Karpas-422 (cell line): ENCODE data around the gene ERBB4. TPM values are rescaled to one million over a fixed set of nuclear protein-coding genes. Genes with fewer than 3 reads are reported as not detected.

Source experiments
- DNase-seq: peaks from one replicate; pipeline ENCODE4 v3.0.0-alpha.2; 2015
- H2AFZ ChIP-seq: fragments of 200-600 bp; sonication (generic); 2 replicates; pipeline ENCODE4 v1.6.1; 2014; ENCODE audit warnings: antibody characterized with exemption, low read length, mixed read lengths
- H3K27ac ChIP-seq: fragments of 200-600 bp; sonication (generic); 2 replicates; pipeline ENCODE4 v1.5.1; 2014; ENCODE audit warnings: mild to moderate bottlenecking, low read length, moderate library complexity
- H3K27me3 ChIP-seq: fragments of 200-600 bp; sonication (generic); 2 replicates; pipeline ENCODE4 v1.6.1; 2014; ENCODE audit warnings: low read length, mixed read lengths
- H3K36me3 ChIP-seq: fragments of 200-600 bp; sonication (generic); 2 replicates; pipeline ENCODE4 v1.6.1; 2014; ENCODE audit warnings: low read length, mixed read lengths; ENCODE audit not compliant: insufficient read depth
- H3K4me1 ChIP-seq: fragments of 200-600 bp; sonication (generic); 2 replicates; pipeline ENCODE4 v1.6.1; 2014; ENCODE audit warnings: mild to moderate bottlenecking, low read length, mixed read lengths
- H3K4me2 ChIP-seq: fragments of 200-600 bp; sonication (generic); 2 replicates; pipeline ENCODE4 v1.6.1; 2014; ENCODE audit warnings: low read length, low read depth, mild to moderate bottlenecking; ENCODE audit not compliant: poor library complexity, severe bottlenecking
- H3K4me3 ChIP-seq: fragments of 200-600 bp; sonication (generic); 2 replicates; pipeline ENCODE4 v1.5.1; 2014; ENCODE audit warnings: mild to moderate bottlenecking, antibody characterized with exemption, low read length, mixed read lengths
- H3K79me2 ChIP-seq: fragments of 200-600 bp; sonication (generic); 2 replicates; pipeline ENCODE4 v1.6.1; 2014; ENCODE audit warnings: mild to moderate bottlenecking, low read length, mixed read lengths
- H3K9ac ChIP-seq: fragments of 200-600 bp; sonication (generic); 2 replicates; pipeline ENCODE4 v1.6.0; 2014; ENCODE audit warnings: low read length
- H3K9me2 ChIP-seq: fragments of 200-600 bp; sonication (generic), shearing (Covaris generic); replicated peaks from 2 replicates; pipeline ENCODE4 v1.6.0; 2014; ENCODE audit warnings: mild to moderate bottlenecking, low read length, moderate library complexity; ENCODE audit not compliant: insufficient read depth
- H3K9me3 ChIP-seq: fragments of 300-700, 200-600 bp; sonication (generic); 2 replicates; pipeline ENCODE4 v1.6.1; 2014; ENCODE audit warnings: low read length, mixed read lengths
- H4K20me1 ChIP-seq: fragments of 200-600 bp; sonication (generic); 2 replicates; pipeline ENCODE4 v1.6.1; 2014; ENCODE audit warnings: mild to moderate bottlenecking, antibody characterized with exemption, low read length, low read depth; ENCODE audit not compliant: insufficient read depth
- total RNA-seq: library from RNA; depleted of rRNA; stranded (reverse); fragments of >200 nt; shearing (Covaris generic); gene quantifications from 2 replicates; pipeline ENCODE4 v1.2.3, GENCODE V29; 2014; ENCODE audit warnings: low replicate concordance

The ERBB4 gene
- total RNA-seq, 1 experiment from 2014 or later, result not detected

DNA sequence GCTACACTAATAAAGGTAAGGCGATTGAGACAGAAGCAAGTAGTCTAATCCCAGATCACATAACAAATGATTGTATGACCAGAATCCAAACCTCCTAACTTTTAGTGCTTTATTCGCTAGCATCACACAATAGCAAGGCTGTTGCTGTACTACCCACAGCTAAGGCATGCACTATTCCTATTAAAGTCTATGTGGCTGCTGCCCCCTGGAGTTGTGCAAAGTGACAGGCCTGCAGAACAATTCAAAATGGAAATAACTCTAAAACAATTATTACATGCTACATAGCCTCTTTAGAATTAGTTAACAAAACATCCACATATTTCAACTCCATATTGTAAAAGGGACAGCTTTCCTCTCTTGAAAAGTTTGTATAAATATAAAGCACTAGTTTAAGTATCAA is 6.0 kb downstream of the ERBB4 start:
- no peak for DNase-seq
- Histone ChIP-seq H3K4me3 (no peak overlapping the region), H3K79me2 (no peaks in the 10 kb centered on the region), H3K9me2 (no peaks in the 10 kb centered on the region), H3K27me3 (no peaks in the 10 kb centered on the region), H2AFZ (no peak overlapping the region), H3K9ac (no peak overlapping the region), H3K27ac (no peak overlapping the region), H3K36me3 (no peaks in the 10 kb centered on the region), H3K9me3 (peaks cover 9% of the 10 kb centered on the region), H4K20me1 (no peaks in the 10 kb centered on the region), H3K4me1 (no peaks in the 10 kb centered on the region), H3K4me2 (no peak overlapping the region)

DNA sequence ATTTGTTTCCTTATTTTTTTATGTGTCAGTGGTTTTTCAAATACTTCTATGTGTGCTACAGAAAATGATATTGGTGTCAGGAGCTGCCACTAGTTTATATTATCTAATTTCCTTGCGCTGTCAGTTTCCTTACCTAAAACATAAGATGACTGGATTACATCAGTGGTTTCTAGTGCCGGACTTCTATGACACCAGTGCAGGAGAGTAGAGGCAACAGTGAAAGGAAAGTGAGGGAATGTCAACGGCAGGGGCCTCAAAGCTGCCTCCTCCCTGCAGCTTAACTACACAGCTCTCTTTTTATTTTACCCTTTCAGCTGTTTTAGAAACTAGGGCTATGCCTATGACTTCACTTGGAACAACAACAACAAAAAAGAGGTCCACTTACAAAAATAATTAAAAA is 6.5 kb downstream of the ERBB4 start:
- Histone ChIP-seq H3K27ac (no peak overlapping the region), H2AFZ (no peak overlapping the region), H3K79me2 (no peaks in the 10 kb centered on the region), H3K9me3 (peaks cover 9% of the 10 kb centered on the region; the same call in 1 of the 2 replicates), H3K4me1 (no peaks in the 10 kb centered on the region), H3K9me2 (no peaks in the 10 kb centered on the region), H3K4me2 (no peak overlapping the region), H3K27me3 (no peaks in the 10 kb centered on the region), H3K36me3 (no peaks in the 10 kb centered on the region), H3K9ac (no peak overlapping the region), H3K4me3 (no peak overlapping the region), H4K20me1 (no peaks in the 10 kb centered on the region)
- DNase-seq, result no peak

DNA sequence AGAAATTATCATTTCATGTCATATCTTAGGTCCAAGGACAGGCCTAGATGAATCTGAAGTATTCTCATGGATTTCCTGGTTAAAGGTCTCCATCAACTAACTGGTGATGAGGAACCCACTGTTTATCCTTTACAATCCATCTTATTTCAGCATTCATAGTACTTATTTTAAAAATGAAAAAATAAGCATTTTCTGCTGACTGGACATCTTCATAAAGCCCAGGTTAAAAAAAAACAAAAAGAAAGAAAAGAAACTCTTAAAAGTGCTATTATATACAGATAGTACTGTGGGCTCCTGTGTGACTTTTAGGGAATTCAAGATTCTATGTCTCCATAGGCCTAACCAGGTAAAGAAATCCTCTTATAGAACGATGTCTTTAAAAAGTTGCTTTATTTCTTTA is 7.1 kb downstream of the ERBB4 start:
- peaks cover 9% of the 10 kb centered on the region; the same call in 1 of the 2 replicates for H3K9me3 ChIP-seq
- H3K4me2 ChIP-seq, result no peak overlapping the region
- H3K9me2 ChIP-seq, result no peaks in the 10 kb centered on the region
- DNase-seq, result no peak
- H3K4me1 ChIP-seq, result no peaks in the 10 kb centered on the region
- H3K27me3 ChIP-seq, result no peaks in the 10 kb centered on the region
- no peak overlapping the region for H3K9ac ChIP-seq
- H3K4me3 ChIP-seq, result no peak overlapping the region
- H3K79me2 ChIP-seq, result no peaks in the 10 kb centered on the region
- H3K27ac ChIP-seq, result no peak overlapping the region
- H2AFZ ChIP-seq, result no peak overlapping the region
- H4K20me1 ChIP-seq, result no peaks in the 10 kb centered on the region
- no peaks in the 10 kb centered on the region for H3K36me3 ChIP-seq

DNA sequence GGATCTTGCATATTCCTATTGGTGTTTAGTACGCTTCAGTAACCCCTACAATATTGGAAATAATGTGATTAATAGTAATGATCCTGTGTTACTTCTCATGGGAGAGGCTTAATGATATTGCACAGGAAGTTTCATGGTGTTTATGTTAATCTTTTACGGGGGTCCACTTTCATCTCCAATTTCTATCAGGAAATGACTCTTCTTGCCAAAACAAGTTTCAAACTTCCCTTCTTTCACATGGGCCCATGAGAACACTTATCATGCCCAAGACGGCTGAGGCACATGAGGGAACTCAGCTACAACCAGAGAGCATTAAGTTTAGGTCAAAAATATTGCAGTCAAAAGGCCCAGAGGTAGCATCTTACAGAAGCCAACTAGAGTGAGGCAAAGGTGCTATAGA is 7.6 kb downstream of the ERBB4 start:
- Histone ChIP-seq H3K4me2 (no peak overlapping the region), H3K9me2 (no peaks in the 10 kb centered on the region), H3K9me3 (peaks cover 5% of the 10 kb centered on the region; the same call in 1 of the 2 replicates), H3K4me3 (no peak overlapping the region), H3K4me1 (no peaks in the 10 kb centered on the region), H3K36me3 (no peaks in the 10 kb centered on the region), H3K79me2 (no peaks in the 10 kb centered on the region), H3K9ac (no peak overlapping the region), H3K27ac (no peak overlapping the region), H4K20me1 (no peaks in the 10 kb centered on the region), H3K27me3 (no peaks in the 10 kb centered on the region), H2AFZ (no peak overlapping the region)
- DNase-seq, result no peak

DNA sequence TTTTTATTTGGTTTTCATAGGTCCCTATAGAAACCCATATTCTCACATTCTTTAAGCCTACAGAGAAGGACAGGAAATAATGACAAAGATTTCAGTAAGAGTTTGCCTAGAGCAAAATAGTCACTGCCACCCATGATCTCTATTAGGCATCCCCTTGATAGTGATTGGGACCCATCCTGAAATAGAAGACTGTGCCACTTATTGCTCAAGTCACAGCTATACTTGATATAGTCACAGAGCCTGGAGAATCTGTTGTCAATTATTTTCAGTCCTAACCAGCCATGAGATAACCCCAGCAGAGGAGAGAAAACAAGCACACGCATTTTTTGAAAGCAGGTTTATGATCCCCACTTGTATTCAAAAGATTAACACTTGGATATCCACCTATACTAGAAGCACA is 8.2 kb downstream of the ERBB4 start:
- Histone ChIP-seq H3K36me3 (no peaks in the 10 kb centered on the region), H3K9me2 (no peaks in the 10 kb centered on the region), H2AFZ (no peak overlapping the region), H4K20me1 (no peaks in the 10 kb centered on the region), H3K79me2 (no peaks in the 10 kb centered on the region), H3K9me3 (no peaks in the 10 kb centered on the region; the same call in 1 of the 2 replicates), H3K9ac (no peak overlapping the region), H3K4me1 (no peaks in the 10 kb centered on the region), H3K27ac (no peak overlapping the region), H3K27me3 (no peaks in the 10 kb centered on the region), H3K4me3 (no peak overlapping the region), H3K4me2 (no peak overlapping the region)
- DNase-seq, result no peak

DNA sequence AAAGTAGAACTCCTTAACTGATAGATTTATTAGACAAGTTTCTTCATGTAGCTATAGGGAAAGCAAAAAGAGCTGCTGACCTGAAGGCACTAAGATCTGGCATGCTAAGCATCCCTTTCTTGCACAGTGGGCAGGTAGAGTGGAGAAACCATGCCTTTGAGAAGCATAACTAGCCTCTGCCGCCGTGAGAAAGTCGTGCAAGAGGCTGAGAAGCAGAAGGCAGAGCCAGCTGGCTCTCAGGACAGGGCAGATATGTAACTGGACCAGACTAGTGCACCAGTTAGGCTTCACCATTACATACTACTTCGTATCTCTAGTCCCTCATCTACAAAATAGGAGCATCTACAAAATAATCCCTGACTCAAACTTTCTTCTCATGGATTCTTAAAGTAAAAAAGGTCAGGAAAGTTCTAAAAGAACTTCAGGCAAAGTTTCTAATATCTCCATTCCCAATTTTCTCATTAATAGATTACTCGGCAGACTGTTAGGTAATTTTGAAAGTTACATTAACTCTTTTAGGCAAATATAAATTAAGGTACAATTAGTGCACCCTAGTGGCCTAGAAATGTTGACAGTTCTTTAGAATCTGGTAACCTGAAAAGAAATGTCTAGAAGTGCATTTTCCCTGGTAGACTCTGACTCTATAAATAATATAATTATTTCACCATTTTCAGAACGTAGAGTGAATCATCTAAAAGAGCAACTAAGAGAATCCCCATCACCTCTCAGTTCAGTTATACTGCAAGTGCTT is 10.3 kb downstream of the ERBB4 start:
- H3K79me2 ChIP-seq, result no peaks in the 10 kb centered on the region
- H3K4me3 ChIP-seq, result no peak overlapping the region

DNA sequence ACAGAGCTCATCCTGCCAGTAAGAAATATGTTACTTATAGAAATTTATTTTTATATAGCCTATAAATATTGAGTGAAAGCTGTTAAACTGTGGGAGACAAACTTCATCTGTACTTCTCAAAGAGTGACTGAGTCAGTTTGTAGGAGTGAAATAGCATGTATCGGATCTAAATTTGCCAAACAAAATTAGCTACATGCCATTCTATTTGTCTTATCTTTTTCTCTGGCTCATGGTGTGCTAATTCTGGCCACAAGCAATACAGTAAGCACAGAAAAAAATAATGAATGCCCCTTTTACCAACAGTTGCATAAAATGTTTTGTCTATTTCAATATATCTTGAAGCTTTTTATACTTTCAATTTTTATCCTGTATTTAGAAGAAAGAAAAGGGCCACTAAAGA is 12.5 kb downstream of the ERBB4 start:
- no peak overlapping the region for H2AFZ ChIP-seq
- H4K20me1 ChIP-seq, result no peaks in the 10 kb centered on the region
- H3K4me1 ChIP-seq, result no peaks in the 10 kb centered on the region
- H3K27ac ChIP-seq, result no peak overlapping the region
- H3K4me3 ChIP-seq, result no peak overlapping the region
- H3K9ac ChIP-seq, result no peak overlapping the region
- no peak overlapping the region for H3K4me2 ChIP-seq
- no peaks in the 10 kb centered on the region for H3K27me3 ChIP-seq
- H3K9me2 ChIP-seq, result no peaks in the 10 kb centered on the region
- DNase-seq, result no peak
- H3K36me3 ChIP-seq, result no peaks in the 10 kb centered on the region
- H3K79me2 ChIP-seq, result no peaks in the 10 kb centered on the region
- H3K9me3 ChIP-seq, result no peaks in the 10 kb centered on the region; the same call in 1 of the 2 replicates

More for the DNA sequence above, 10.3 kb downstream of the ERBB4 start:
- no peak for DNase-seq
- Histone ChIP-seq H3K9me2 (no peaks in the 10 kb centered on the region), H4K20me1 (no peaks in the 10 kb centered on the region), H3K4me1 (no peaks in the 10 kb centered on the region), H3K9me3 (no peaks in the 10 kb centered on the region; the same call in 1 of the 2 replicates), H3K36me3 (no peaks in the 10 kb centered on the region), H3K27ac (no peak overlapping the region), H2AFZ (no peak overlapping the region), H3K27me3 (no peaks in the 10 kb centered on the region), H3K4me2 (no peak overlapping the region), H3K9ac (no peak overlapping the region)

DNA sequence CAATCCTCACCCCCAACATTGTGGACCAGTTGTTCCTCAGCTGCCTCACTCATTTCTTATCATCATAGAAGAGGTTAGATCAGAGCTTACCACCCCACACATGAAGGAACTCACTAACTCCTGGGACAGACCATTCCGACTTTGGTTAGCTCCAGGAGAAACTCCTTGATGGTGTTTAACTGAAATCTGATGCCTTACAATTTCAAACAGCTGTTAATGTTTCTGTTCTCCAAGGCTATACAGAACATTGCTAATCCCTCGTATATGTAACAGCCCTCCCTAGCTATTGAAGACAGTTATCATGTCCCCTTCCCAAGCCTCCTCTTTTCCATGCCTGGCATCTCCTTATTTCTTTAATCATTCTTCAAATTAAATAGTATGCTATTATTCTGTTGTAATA is 14.8 kb downstream of the ERBB4 start:
- no peak for DNase-seq

More for the DNA sequence above, 14.8 kb downstream of the ERBB4 start:
- H3K9ac ChIP-seq, result no peak overlapping the region
- H3K4me3 ChIP-seq, result no peak overlapping the region
- no peaks in the 10 kb centered on the region for H3K9me3 ChIP-seq
- H3K79me2 ChIP-seq, result no peaks in the 10 kb centered on the region
- no peaks in the 10 kb centered on the region for H3K9me2 ChIP-seq
- H3K27me3 ChIP-seq, result no peaks in the 10 kb centered on the region
- H3K4me1 ChIP-seq, result no peaks in the 10 kb centered on the region
- no peak overlapping the region for H2AFZ ChIP-seq
- no peaks in the 10 kb centered on the region for H3K36me3 ChIP-seq
- H3K27ac ChIP-seq, result no peak overlapping the region
- H4K20me1 ChIP-seq, result no peaks in the 10 kb centered on the region
- H3K4me2 ChIP-seq, result no peak overlapping the region
